DND-41 (cell line): ENCODE data around the gene C1orf115.

Experiments used
- EZH2 ChIP-seq: IDR thresholded peaks from 3 replicates; pipeline ENCODE4 v1.6.1; 2012; ENCODE audit warnings: borderline replicate concordance, low read depth, mild to moderate bottlenecking, moderate library complexity, low read length, inconsistent platforms; ENCODE audit not compliant: severe bottlenecking
- TF ChIP-seq, protein P1 (sequence below): IDR thresholded peaks from 2 replicates; pipeline ENCODE4 v1.5.1; 2012; ENCODE audit warnings: borderline replicate concordance, low read length, moderate library complexity, mild to moderate bottlenecking; ENCODE audit not compliant: poor library complexity, severe bottlenecking; ENCODE audit errors: extremely low read depth

GRCh38 chr1:220692436-220693228 is 2.5 kb downstream of the C1orf115 start:
- TF ChIP-seq, protein P1, sequence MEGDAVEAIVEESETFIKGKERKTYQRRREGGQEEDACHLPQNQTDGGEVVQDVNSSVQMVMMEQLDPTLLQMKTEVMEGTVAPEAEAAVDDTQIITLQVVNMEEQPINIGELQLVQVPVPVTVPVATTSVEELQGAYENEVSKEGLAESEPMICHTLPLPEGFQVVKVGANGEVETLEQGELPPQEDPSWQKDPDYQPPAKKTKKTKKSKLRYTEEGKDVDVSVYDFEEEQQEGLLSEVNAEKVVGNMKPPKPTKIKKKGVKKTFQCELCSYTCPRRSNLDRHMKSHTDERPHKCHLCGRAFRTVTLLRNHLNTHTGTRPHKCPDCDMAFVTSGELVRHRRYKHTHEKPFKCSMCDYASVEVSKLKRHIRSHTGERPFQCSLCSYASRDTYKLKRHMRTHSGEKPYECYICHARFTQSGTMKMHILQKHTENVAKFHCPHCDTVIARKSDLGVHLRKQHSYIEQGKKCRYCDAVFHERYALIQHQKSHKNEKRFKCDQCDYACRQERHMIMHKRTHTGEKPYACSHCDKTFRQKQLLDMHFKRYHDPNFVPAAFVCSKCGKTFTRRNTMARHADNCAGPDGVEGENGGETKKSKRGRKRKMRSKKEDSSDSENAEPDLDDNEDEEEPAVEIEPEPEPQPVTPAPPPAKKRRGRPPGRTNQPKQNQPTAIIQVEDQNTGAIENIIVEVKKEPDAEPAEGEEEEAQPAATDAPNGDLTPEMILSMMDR: no peak
- TF ChIP-seq EZH2: no peak
